A375 (cell line): ENCODE measurements around the gene AKAIN1. TPM values are rescaled to one million over a fixed set of nuclear protein-coding genes. Genes with fewer than 3 reads are reported as not detected.

Experiments used
- total RNA-seq: library from RNA; depleted of rRNA; stranded (reverse); fragments of >200 nt; shearing (Covaris generic); gene quantifications from 2 replicates; pipeline ENCODE4 v1.2.3, GENCODE V29; 2014; rRNA removed

Gene AKAIN1
- not detected in 2 replicates for total RNA-seq

GRCh38 chr18:5197032-5197434 lies at the start of gene AKAIN1:
AKAIN1 (minus strand) TSS chr18:5197257; CDS start chr18:5197053, 204 bp downstream.

Other genes starting within 250 kb of the AKAIN1 start
- gene ZBTB14, start 98.5 kb upstream of the AKAIN1 start, total RNA-seq: 4.8 and 5.1 TPM in 2 replicates